ENCODE results near the gene RBM41.

The RBM41 gene

GRCh38 chrX:107014936-107015335, 103.7 kb downstream of the RBM41 start:
- no peak for DNase-seq

Data from CD4-positive, alpha-beta T cell treated with Interferon gamma for 1 hour (primary cell).